ENCODE measurements around the gene DENND6A.

GRCh38 chr3:57655727-57656126, 37.1 kb downstream of the DENND6A start:
- no peak for TF ChIP-seq EP300 (IDR thresholded peaks at IDR 0.05)
- TF ChIP-seq CTCF (IDR thresholded peaks at IDR 0.05): no peak
- TF ChIP-seq POLR2A (IDR thresholded peaks at IDR 0.05): no peak
- TF ChIP-seq POLR2AphosphoS5 (IDR thresholded peaks at IDR 0.05): no peak

Data from upper lobe of left lung (tissue), 4 donors.